Thoracic aorta (tissue), 2 donors: ENCODE data around the gene ANXA1. TPM values are rescaled to one million over a fixed set of nuclear protein-coding genes. Genes with fewer than 3 reads are reported as not detected.
A peak's percentile ranks its signal among the peaks of the same experiment; 100 is the strongest.

Experiments used
- ATAC-seq: fragments of 150-250 bp; one replicate; pipeline ENCODE4 v1.8.0; 2017; ENCODE audit warnings: low read depth; ENCODE audit not compliant: insufficient number of reproducible peaks, low FRiP score
- DNase-seq: peaks from one replicate; pipeline ENCODE4 v3.0.0-alpha.2; 2020; ENCODE audit warnings: low spot score
- H3K27ac ChIP-seq, 2 donors: fragments of 200-600 bp; sonication (generic); 1 replicate in 1 of 2; 2 replicates in 1 of 2; pipeline ENCODE4 v1.5.1; 2016; ENCODE audit warnings: mild to moderate bottlenecking in 2 of 2, moderate library complexity in 2 of 2
- H3K27me3 ChIP-seq: fragments of 200-600 bp; sonication (generic); replicated peaks from 2 replicates; pipeline ENCODE4 v1.6.0; 2016; ENCODE audit warnings: mild to moderate bottlenecking; ENCODE audit not compliant: insufficient read depth
- H3K36me3 ChIP-seq: fragments of 200-600 bp; sonication (generic); one replicate; pipeline ENCODE4 v1.5.1; 2016
- H3K4me1 ChIP-seq, 2 donors: fragments of 200-600 bp; sonication (generic); 1 replicate in 1 of 2; 2 replicates in 1 of 2; pipeline versions ENCODE4 v1.5.1 to v1.6.0; 2016; ENCODE audit warnings: low read depth in 2 of 2, mild to moderate bottlenecking in 1 of 2; ENCODE audit not compliant: control insufficient read depth in 1 of 2
- H3K4me3 ChIP-seq: fragments of 200-600 bp; sonication (generic); 2 replicates; pipeline ENCODE4 v1.5.1; 2016; ENCODE audit warnings: mild to moderate bottlenecking
- H3K9me3 ChIP-seq: fragments of 200-600 bp; sonication (generic); 2 replicates; pipeline ENCODE4 v1.5.1; 2016
- total RNA-seq, 2 donors: library from RNA; depleted of rRNA; stranded (reverse); fragments of >200 nt; gene quantifications; one replicate each; pipeline versions ENCODE4 v1.1.0 to v1.2.3, GENCODE V29; 2016
- TF ChIP-seq, protein P1 (sequence below): fragments of 200-600 bp; sonication (generic); IDR thresholded peaks from one replicate; pipeline ENCODE4 v1.5.1; 2019; ENCODE audit warnings: antibody characterized with exemption

ANXA1 gene
- total RNA-seq, 2 donors from 2014 or later, result 485 to 668 TPM

DNA sequence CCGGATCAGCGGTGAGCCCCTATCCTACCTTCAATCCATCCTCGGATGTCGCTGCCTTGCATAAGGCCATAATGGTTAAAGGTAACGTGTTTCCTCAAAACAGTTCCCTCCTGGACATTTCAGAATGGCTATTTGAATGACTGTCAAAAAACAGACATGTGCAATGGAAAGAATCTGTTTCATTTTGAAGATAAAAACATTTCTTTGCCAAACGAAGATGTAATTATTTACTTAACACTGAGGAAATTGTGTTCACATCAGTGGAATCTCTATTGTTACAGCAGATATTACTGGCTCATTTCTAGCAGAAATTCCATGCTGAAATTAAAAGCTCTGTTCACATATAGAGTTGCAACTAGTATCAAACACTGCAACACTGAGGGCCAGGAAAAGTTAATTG is 7.1 kb downstream of the ANXA1 start:
- no peaks in the 10 kb centered on the region for H3K27me3 ChIP-seq
- ATAC-seq (no peak), DNase-seq (no peak)
- H3K4me1 ChIP-seq, result peaks cover 35 to 39% of the 10 kb centered on the region in 2 donors
- no peak overlapping the region for H3K27ac ChIP-seq
- no peak overlapping the region for H3K4me3 ChIP-seq
- TF ChIP-seq, protein P1, sequence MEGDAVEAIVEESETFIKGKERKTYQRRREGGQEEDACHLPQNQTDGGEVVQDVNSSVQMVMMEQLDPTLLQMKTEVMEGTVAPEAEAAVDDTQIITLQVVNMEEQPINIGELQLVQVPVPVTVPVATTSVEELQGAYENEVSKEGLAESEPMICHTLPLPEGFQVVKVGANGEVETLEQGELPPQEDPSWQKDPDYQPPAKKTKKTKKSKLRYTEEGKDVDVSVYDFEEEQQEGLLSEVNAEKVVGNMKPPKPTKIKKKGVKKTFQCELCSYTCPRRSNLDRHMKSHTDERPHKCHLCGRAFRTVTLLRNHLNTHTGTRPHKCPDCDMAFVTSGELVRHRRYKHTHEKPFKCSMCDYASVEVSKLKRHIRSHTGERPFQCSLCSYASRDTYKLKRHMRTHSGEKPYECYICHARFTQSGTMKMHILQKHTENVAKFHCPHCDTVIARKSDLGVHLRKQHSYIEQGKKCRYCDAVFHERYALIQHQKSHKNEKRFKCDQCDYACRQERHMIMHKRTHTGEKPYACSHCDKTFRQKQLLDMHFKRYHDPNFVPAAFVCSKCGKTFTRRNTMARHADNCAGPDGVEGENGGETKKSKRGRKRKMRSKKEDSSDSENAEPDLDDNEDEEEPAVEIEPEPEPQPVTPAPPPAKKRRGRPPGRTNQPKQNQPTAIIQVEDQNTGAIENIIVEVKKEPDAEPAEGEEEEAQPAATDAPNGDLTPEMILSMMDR, result no peak
- H3K36me3 ChIP-seq, result peaks cover 39% of the 10 kb centered on the region
- H3K9me3 ChIP-seq, result no peaks in the 10 kb centered on the region

DNA sequence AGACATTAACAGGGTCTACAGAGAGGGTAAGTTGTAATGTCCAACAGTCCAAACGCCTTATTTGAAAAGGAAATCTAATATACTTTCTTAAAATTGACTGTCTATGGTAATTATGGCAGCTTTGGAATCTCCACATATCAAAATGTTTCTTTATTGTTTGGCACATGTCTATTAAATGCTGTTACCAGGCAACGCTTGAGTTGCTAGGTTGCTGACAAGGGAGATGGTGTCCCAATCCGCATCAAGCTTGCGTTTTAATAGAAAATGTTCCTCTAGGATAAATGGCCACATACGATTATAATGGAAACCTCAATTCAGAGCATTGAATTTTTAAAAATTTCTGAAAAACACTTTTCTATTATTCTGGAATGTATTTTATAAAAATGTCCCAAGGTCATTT is 9.2 kb downstream of the ANXA1 start:
- Histone ChIP-seq H3K27ac (no peak overlapping the region), H3K36me3 (peaks cover 51% of the 10 kb centered on the region), H3K4me3 (no peak overlapping the region), H3K4me1 (peaks cover 24 to 25% of the 10 kb centered on the region in 2 donors), H3K27me3 (no peaks in the 10 kb centered on the region), H3K9me3 (no peaks in the 10 kb centered on the region)
- DNase-seq (no peak), ATAC-seq (no peak)
- TF ChIP-seq, protein P1, result no peak

DNA sequence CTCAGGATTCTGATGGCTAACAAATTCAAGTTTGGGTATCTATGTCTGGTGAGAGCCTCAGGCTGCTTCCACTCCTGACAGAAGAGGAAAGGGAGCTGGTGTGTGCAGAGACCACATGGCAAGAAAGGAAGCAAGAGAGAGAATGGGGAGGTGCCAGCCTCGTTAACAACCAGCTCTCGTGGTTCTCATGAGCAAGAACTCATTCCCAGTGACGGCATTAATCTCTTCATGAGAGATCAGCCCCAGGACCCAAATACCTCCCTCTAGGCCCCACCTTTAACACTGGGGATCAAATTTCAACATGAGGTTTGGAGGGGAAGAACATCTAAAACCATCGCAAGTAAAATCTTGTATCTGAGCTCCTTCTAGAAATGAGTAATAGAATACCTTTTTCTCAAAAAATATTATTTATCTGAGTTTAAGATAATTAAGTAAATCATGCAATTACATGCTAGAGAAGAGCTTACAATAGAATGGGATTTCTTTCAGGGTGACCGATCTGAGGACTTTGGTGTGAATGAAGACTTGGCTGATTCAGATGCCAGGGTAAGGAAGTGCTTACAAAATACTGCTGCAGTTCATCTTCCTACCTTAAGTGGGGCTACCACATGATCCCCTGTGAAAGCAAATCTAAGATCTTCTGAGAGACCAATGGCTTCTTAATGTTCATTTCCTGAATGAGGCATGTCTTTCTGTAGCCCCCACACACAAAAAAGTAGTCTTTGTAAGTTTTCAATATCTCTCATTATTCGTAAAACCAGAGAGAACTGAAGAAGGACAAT is 11.5 kb downstream of the ANXA1 start:
- no peak for ATAC-seq
- no peak for DNase-seq
- TF ChIP-seq, protein P1, result no peak
- H3K4me3 ChIP-seq, result no peak overlapping the region
- peaks cover 71% of the 10 kb centered on the region for H3K36me3 ChIP-seq
- H3K27me3 ChIP-seq, result no peaks in the 10 kb centered on the region
- peaks cover 4 to 6% of the 10 kb centered on the region in 2 donors for H3K4me1 ChIP-seq
- no peaks in the 10 kb centered on the region for H3K9me3 ChIP-seq
- H3K27ac ChIP-seq, result peak overlapping the region in 1 of 2 donors; percentile 26

DNA sequence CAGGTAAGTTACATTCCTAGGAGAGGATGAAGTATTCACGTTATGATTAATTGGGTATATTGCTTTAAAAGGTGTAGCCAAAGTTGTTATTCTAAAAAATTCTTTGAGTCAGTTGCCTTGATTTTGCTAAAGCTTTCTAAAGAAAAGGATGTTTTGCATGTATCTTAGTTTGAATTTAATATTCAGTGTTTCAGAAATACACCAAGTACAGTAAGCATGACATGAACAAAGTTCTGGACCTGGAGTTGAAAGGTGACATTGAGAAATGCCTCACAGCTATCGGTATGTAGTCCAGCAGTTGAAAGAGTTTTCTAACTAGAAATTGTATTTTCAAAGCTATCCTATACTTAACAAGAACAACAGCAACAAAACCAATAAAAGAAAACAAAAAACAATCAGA is 14.2 kb downstream of the ANXA1 start:
- Histone ChIP-seq H3K27me3 (no peaks in the 10 kb centered on the region), H3K4me3 (no peak overlapping the region), H3K36me3 (peaks cover 56% of the 10 kb centered on the region), H3K27ac (no peak overlapping the region), H3K9me3 (no peaks in the 10 kb centered on the region), H3K4me1 (no peaks in the 10 kb centered on the region)
- ATAC-seq (no peak), DNase-seq (no peak)
- TF ChIP-seq, protein P1, result no peak

DNA sequence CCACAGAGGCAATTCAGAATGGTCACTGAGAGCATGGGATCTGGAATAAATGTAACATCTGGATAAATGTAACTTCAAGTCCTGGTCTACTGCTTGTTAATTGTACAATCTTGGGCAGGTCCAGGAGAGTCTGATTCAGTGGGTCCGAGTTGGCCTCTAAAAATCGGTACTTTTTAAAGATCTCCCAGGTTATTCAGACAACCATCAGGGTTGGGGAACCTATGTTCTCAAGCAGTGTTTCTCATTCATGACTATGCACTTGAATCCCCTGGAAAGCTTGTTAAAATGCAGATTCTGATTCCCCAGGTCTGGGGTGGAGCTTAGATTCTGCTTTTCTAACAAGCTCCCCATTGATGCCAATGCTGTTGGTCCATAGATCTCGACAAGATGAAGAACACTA is 14.8 kb downstream of the ANXA1 start:
- TF ChIP-seq, protein P1, result no peak
- Histone ChIP-seq H3K27ac (no peak overlapping the region), H3K27me3 (no peaks in the 10 kb centered on the region), H3K36me3 (peaks cover 52% of the 10 kb centered on the region), H3K4me1 (no peaks in the 10 kb centered on the region), H3K9me3 (no peaks in the 10 kb centered on the region), H3K4me3 (no peak overlapping the region)
- ATAC-seq (no peak), DNase-seq (no peak)
